Transverse colon (tissue), 4 donors: ENCODE results near the gene HOGA1. TPM values are rescaled to one million over a fixed set of nuclear protein-coding genes. Genes with fewer than 3 reads are reported as not detected.

ENCODE experiments used
- DNase-seq: peaks from one replicate; pipeline ENCODE4 v3.0.0-alpha.2; 2019
- H3K27ac ChIP-seq, 4 donors: fragments of 200-600 bp; sonication (generic); 2 replicates each; pipeline ENCODE4 v1.5.1; 2016 to 2018; ENCODE audit warnings: inconsistent platforms in 4 of 4
- H3K27me3 ChIP-seq: fragments of 200-600 bp; sonication (generic); 2 replicates; pipeline ENCODE4 v1.5.1; 2017; ENCODE audit warnings: inconsistent platforms
- H3K36me3 ChIP-seq, 4 donors: fragments of 200-600 bp; sonication (generic); 2 replicates each; pipeline ENCODE4 v1.5.1; 2017 to 2019; ENCODE audit warnings: inconsistent platforms in 4 of 4
- H3K4me1 ChIP-seq, 4 donors: fragments of 200-600 bp; sonication (generic); 2 replicates each; pipeline ENCODE4 v1.5.1; 2017 to 2020; ENCODE audit warnings: inconsistent platforms in 4 of 4
- H3K4me3 ChIP-seq, 4 donors: fragments of 200-600 bp; sonication (generic); 1 replicate in 1 of 4; 2 replicates in 3 of 4; pipeline versions ENCODE4 v1.5.1 to v1.6.1; 2017 to 2019; ENCODE audit warnings: inconsistent platforms in 4 of 4
- H3K9me3 ChIP-seq, 2 donors: fragments of 200-600 bp; sonication (generic); 2 replicates each; pipeline ENCODE4 v1.5.1; 2017 to 2019; ENCODE audit warnings: inconsistent platforms in 2 of 2
- CTCF ChIP-seq, 5 experiments: fragments of 200-600 bp in 3 of 5; fragments of 450-650 bp in 2 of 5; sonication (generic) in 3 of 5; IDR thresholded peaks; 1 replicate in 2 of 5; 2 replicates in 3 of 5; pipeline ENCODE4 v1.5.1; 2016 to 2017; ENCODE audit warnings: antibody characterized with exemption in 5 of 5, inconsistent platforms in 3 of 5, mild to moderate bottlenecking in 2 of 5, moderate library complexity in 1 of 5
- EP300 ChIP-seq: sonication (generic); formaldehyde crosslinking; IDR thresholded peaks from one replicate; pipeline ENCODE4 v1.6.1; 2017; ENCODE audit warnings: antibody characterized with exemption, low read depth
- POLR2A ChIP-seq: fragments of 450-650 bp; IDR thresholded peaks from one replicate; pipeline ENCODE4 v1.6.1; 2016; ENCODE audit warnings: antibody characterized with exemption, mild to moderate bottlenecking, moderate library complexity
- POLR2AphosphoS5 ChIP-seq, 3 donors: sonication (generic); formaldehyde crosslinking; IDR thresholded peaks; one replicate each; pipeline ENCODE4 v1.6.1; 2016; ENCODE audit warnings: antibody characterized with exemption in 3 of 3
- WGBS, 2 donors: methylation state at CpG; one replicate each; pipeline ENCODE4 v1.1.5; 2018; ENCODE audit warnings: low coverage in 1 of 2; 5-methylcytosine and 5-hydroxymethylcytosine counted together
- in situ Hi-C, 4 donors: fragments of 200-750 bp; cut with MboI; loops; one replicate each; pipeline versions ENCODE4 v1.15.0 to v1.15.1; 2017; ENCODE audit warnings: low sequenced_read_pairs in 3 of 4, low pct_ligation_motif_present in 1 of 4, low pct_unique_long_range_greater_than_20kb in 1 of 4
- intact Hi-C: fragments of 100-400 bp; cut with DNase I; formaldehyde crosslinking; loops from one replicate; pipeline ENCODE4 v1.15.1; 2023; ENCODE audit warnings: low total_unique reads
- total RNA-seq, 4 donors: library from RNA; depleted of rRNA; stranded (reverse); fragments of >200 nt; gene quantifications; one replicate each; pipeline ENCODE4 v1.1.0, GENCODE V29; 2016

HOGA1 gene
- total RNA-seq, 4 donors from 2014 or later, result not detected

GRCh38 chr10:97600616-97601015 lies 16.4 kb downstream of the HOGA1 start:
- no peak for TF ChIP-seq POLR2AphosphoS5 (IDR thresholded peaks at IDR 0.05)
- no peak for TF ChIP-seq EP300
- no peak for TF ChIP-seq CTCF (IDR thresholded peaks at IDR 0.05)
- no peak for TF ChIP-seq POLR2A
- Histone ChIP-seq H3K4me1 (peaks cover under 1 to 10% (median 5%) of the 10 kb centered on the region in 4 donors), H3K9me3 (no peaks in the 10 kb centered on the region), H3K36me3 (no peaks in the 10 kb centered on the region), H3K4me3 (no peak overlapping the region), H3K27ac (no peak overlapping the region), H3K27me3 (no peaks in the 10 kb centered on the region)
- WGBS, 2 donors, result 95% methylated on average over 1 of the region's 1 CpG; no CpG with 5 or more reads in 1 of the 2 donors
- no peak for DNase-seq
- intact Hi-C loops (no loop called here), in situ Hi-C loops (no loop called here)

- in situ Hi-C loops, result no loop called here
- WGBS, 2 donors, result 67 to 86% methylated on average over 3 to 21 of the region's 21 CpGs
Measured at GRCh38 chr10:97601268-97602215, 17.4 kb downstream of the HOGA1 start.

GRCh38 chr10:97607095-97607636 lies 23.0 kb downstream of the HOGA1 start:
- no peak for DNase-seq
- Histone ChIP-seq H3K27me3 (no peaks in the 10 kb centered on the region), H3K9me3 (no peaks in the 10 kb centered on the region), H3K4me3 (no peak overlapping the region), H3K27ac (no peak overlapping the region), H3K4me1 (no peaks in the 10 kb centered on the region), H3K36me3 (no peaks in the 10 kb centered on the region)
- intact Hi-C loops (no loop called here), in situ Hi-C loops (no loop called here)
- 75 to 95% methylated on average over 2 to 5 of the region's 5 CpGs for WGBS, 2 donors
- TF ChIP-seq CTCF (IDR thresholded peaks at IDR 0.05), result no peak
- no peak for TF ChIP-seq POLR2AphosphoS5 (IDR thresholded peaks at IDR 0.05)
- TF ChIP-seq EP300, result no peak
- no peak for TF ChIP-seq POLR2A

More at GRCh38 chr10:97601268-97602215, 17.4 kb downstream of the HOGA1 start:
- TF ChIP-seq POLR2AphosphoS5 (IDR thresholded peaks at IDR 0.05), result no peak
- TF ChIP-seq CTCF (IDR thresholded peaks at IDR 0.05), result no peak
- no peak for TF ChIP-seq POLR2A
- TF ChIP-seq EP300, result no peak
- Histone ChIP-seq H3K36me3 (no peaks in the 10 kb centered on the region), H3K27me3 (no peaks in the 10 kb centered on the region), H3K9me3 (no peaks in the 10 kb centered on the region), H3K4me1 (peaks cover 0 to 5% (median 2%) of the 10 kb centered on the region in 4 donors), H3K4me3 (no peak overlapping the region), H3K27ac (no peak overlapping the region)
- DNase-seq, result no peak
- intact Hi-C loops, result no loop called here

- TF ChIP-seq POLR2A (no peak), CTCF (IDR thresholded peaks at IDR 0.05) (no peak), POLR2AphosphoS5 (IDR thresholded peaks at IDR 0.05) (no peak), EP300 (no peak)
Measured at GRCh38 chr10:97608991-97609561, 24.9 kb downstream of the HOGA1 start.

More at GRCh38 chr10:97608991-97609561, 24.9 kb downstream of the HOGA1 start:
- Histone ChIP-seq H3K27me3 (no peaks in the 10 kb centered on the region), H3K4me1 (no peaks in the 10 kb centered on the region), H3K27ac (no peak overlapping the region), H3K36me3 (no peaks in the 10 kb centered on the region), H3K9me3 (no peaks in the 10 kb centered on the region), H3K4me3 (no peak overlapping the region)
- intact Hi-C loops (no loop called here), in situ Hi-C loops (no loop called here)
- no peak for DNase-seq
- WGBS, 2 donors, result 80 to 84% methylated on average over 1 to 13 of the region's 13 CpGs
